ENCODE data around the gene STX10.

STX10 gene

GRCh38 chr19:13164343-13165161, 14.4 kb upstream of the STX10 start:
- DNase-seq (ENCODE audit: low read depth) = peak; percentile 73

DNA sequence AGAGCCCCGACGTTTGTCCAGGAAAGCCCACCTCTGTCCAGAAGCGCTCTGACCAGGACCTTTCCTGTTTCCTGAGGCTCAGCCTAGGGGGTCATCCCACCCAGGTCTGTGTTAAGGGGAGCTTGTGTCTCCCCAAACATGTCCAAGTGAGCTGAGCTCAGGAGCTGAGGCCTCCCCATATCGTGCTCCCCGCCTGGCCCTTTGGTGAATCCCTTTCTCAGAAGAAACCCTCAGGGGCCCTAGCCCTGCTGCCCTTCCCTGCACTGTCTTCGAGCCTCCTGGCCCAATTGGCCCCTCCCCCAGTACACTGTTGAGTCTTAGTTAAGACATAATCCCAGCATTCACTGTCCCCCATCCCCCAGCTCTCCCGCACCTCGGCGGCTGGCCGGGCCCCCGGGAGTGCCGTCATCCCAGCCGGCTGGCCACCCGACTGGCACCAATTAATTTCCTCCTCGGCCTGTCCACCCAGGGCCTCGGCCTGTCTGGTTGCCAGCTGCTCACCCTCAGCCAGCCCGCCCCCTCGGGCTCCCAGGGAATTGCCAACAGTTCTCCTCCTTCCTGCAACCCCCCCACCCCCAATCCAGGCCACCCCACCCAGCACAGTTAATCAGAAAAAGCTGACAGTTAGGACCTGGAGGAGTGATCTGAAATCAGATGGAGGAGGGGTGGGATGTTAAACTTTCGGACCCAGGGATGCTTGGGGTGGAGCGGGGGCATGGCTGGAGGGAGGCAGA, 13.6 kb upstream of the STX10 start:
- peak; percentile 87 for DNase-seq (ENCODE audit: low read depth)

GRCh38 chr19:13162724-13163608, 12.8 kb upstream of the STX10 start:
- DNase-seq (ENCODE audit: low read depth) = peak; percentile 99

- peak; percentile 74 for DNase-seq (ENCODE audit: low read depth)
These were observed 10.4 kb upstream of the STX10 start for GRCh38 chr19:13160557-13160956.

GRCh38 chr19:13159713-13160112, 9.5 kb upstream of the STX10 start:
- no peak for DNase-seq (ENCODE audit: low read depth)

DNA sequence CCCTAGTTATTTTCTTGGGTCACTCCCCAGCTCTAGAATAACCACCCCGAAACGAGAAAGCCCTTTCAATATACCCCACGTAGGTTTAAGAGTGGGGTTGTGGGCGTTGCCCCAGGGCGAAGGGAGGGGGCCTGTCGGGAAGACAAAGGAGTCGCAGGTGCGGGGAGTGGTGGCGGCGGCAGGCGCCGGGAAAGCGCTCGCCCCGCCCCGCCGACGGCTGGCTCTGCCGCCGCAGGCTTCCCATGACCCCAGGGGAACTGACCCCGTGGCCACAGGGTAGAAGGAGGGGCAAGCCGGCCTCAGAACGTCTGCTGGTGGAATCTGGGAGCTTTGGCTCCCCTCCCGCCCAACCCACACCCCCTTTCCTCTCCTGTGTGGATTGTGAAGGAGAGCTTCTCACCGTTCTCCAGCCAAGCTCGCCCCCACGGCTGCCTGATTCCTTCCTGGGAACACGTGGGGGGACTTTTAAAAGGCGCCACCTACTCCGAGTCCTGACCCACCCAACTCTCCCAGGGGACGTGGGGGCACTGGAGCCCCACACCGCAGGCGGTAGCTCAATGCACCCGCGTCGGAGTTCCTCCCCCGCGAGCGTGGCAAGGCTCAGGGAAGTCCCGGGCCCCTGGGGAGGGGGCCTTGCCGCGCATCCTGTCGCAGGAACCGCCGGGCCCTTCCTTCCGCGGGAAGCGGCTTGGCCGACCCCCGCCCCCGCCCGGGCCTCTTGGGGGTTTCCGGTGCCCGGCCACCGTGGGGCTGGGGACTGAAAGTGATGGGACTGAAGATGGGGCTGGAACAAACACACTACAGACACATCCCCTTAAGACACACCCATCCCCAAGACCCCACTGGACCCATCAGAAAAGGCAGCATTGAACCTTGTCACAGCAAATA, 5.5 kb upstream of the STX10 start:
- peak; percentile 86 for DNase-seq (ENCODE audit: low read depth)

DNA sequence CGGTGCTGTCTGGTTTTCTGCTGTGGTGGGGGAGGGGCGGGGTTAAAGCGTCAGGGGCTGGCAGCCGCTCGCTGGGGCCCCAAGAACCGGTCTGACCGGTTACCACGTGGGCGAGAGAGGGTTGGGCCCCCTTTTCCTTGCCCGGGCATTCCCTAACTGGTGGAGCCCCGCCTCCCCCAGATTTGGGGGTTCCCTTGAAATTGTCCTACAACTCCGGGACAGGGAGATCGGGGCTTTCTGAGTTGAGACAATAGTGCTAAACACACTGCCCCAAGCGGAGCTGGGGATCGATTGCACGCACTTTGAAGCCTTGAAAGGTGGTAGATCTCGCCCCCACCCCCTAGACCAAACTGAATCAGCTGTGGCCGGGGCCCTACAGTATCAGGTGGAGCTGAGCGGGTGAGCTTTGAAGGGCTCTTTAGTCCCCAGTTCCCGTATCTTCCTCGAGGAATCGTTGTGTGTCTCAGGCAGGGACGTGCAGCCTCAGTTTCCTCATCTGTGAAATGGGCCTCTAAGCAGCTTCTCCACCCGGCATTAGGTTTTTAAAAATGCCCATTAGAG, 4.8 kb upstream of the STX10 start:
- DNase-seq (ENCODE audit: low read depth) = peak; percentile 84

- peak; percentile 95 for DNase-seq (ENCODE audit: low read depth)
These were observed 4.1 kb upstream of the STX10 start for GRCh38 chr19:13154241-13154778.

DNA sequence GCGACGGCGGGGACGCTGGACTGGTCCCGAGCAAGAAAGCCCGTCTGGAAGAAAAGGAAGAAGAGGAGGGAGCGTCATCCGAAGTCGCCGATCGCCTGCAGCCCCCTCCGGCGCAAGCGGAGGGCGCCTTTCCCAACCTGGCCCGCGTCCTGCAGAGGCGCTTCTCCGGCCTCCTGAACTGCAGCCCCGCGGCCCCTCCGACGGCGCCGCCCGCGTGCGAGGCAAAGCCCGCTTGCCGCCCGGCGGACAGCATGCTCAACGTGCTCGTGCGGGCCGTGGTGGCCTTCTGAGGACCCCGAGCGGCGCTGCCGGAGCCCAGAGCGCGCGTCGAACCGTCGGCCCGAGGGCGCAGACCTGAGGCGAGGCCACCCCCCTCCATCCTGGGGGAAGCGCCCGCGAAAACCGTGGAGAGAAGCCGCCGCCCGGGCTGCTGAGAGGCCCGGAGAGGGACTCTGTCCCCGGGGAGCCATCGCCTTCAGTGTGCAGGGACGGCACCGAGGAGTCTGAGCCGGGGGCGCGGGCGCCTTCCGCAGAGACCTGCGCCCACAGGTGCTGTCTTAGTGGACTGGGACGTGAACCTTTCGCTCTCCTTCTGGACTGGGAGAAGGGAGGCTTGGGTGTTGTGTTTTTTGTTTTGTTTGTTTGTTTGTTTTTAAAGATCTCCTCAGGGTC, 3.5 kb upstream of the STX10 start:
- no peak for DNase-seq (ENCODE audit: low read depth)

DNA sequence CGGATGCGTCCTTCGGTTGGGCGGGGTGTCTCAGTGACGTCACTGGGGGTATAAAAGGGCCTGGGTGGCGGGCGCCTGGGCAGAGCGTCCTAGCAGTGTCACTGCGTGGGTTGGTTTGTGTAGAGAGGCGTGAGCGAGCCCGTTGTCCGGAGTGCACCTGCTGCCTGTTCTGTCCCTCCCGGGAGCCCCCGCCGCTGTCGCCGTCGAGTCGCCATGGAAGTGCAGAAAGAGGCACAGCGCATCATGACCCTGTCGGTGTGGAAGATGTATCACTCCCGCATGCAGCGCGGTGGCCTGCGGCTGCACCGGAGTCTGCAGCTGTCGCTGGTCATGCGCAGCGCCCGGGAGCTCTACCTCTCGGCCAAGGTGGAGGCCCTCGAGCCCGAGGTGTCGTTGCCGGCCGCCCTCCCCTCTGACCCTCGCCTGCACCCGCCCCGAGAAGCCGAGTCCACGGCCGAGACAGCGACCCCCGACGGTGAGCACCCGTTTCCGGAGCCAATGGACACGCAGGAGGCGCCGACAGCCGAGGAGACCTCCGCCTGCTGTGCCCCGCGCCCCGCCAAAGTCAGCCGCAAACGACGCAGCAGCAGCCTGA, 2.9 kb upstream of the STX10 start:
- peak; percentile 96 for DNase-seq (ENCODE audit: low read depth)

- no peak for DNase-seq (ENCODE audit: low read depth)
These were observed 2.3 kb upstream of the STX10 start for GRCh38 chr19:13152356-13152973.

GRCh38 chr19:13151605-13152355, 1.6 kb upstream of the STX10 start:
- peak; percentile 98 for DNase-seq (ENCODE audit: low read depth)

- DNase-seq (ENCODE audit: low read depth) = peak; percentile 28
These were observed 893 bp upstream of the STX10 start for GRCh38 chr19:13150931-13151604.

GRCh38 chr19:13149628-13150186, 468 bp downstream of the STX10 start:
- DNase-seq (ENCODE audit: low read depth) = peak; percentile 76

GRCh38 chr19:13149173-13149627, 975 bp downstream of the STX10 start:
- DNase-seq (ENCODE audit: low read depth) = peak; percentile 19

- DNase-seq (ENCODE audit: low read depth) = peak; percentile 45
These were observed 3.2 kb downstream of the STX10 start for GRCh38 chr19:13146763-13147563.
